A549 (cell line): ENCODE data around the gene SLC29A3. TPM values are rescaled to one million over a fixed set of nuclear protein-coding genes. Genes with fewer than 3 reads are reported as not detected.

Experiments used
- ATAC-seq, 2 experiments: fragments of 200-7000 bp in 1 of 2; fragments of >200 bp in 1 of 2; cut with Nextera tagmentation in 1 of 2; cut with Tn5 transposase in 1 of 2; 3 replicates each; pipeline versions ENCODE4 v1.8.0 to v1.9.1; 2018 to 2020; ENCODE audit warnings: mild to moderate bottlenecking in 1 of 2, moderate library complexity in 1 of 2
- CTCF ChIA-PET: fragments of 300-600 bp; sonication (Branson Sonifier 250); formaldehyde crosslinking; extraction: SDS; loops from one replicate; lab custom pipeline; 2021; ENCODE audit warnings: antibody characterized with exemption, inconsistent platforms; lab: Yijun Ruan, JAX
- POLR2A ChIA-PET: fragments of 350-600 bp; formaldehyde crosslinking; extraction: SDS; loops from one replicate; lab custom pipeline; 2021; ENCODE audit warnings: antibody characterized with exemption, inconsistent platforms; lab: Yijun Ruan, JAX
- DNase-seq, 2 experiments: peaks; one replicate each; pipeline versions ENCODE4 v3.0.0 to v3.0.0-alpha.2; 2011 to 2016; ENCODE audit warnings: low read depth in 1 of 2, low spot score in 1 of 2
- FAIRE-seq: peaks from 2 replicates; lab custom pipeline; 2011; peaks lifted over from hg19 to GRCh38; lab: Jason Lieb, UNC
- H3K27ac ChIP-seq, 2 experiments: fragments of >200 bp; sonication (Bioruptor Twin); formaldehyde crosslinking; 3 replicates each; pipeline ENCODE4 v1.5.1; 2016 to 2017
- H3K4me1 ChIP-seq: fragments of >200 bp; sonication (Bioruptor Twin); formaldehyde crosslinking; 3 replicates; pipeline ENCODE4 v1.6.1; 2016
- H3K4me2 ChIP-seq: fragments of >200 bp; sonication (Bioruptor Twin); formaldehyde crosslinking; 3 replicates; pipeline ENCODE4 v1.6.1; 2016
- H3K4me3 ChIP-seq: fragments of >200 bp; sonication (Bioruptor Twin); formaldehyde crosslinking; 3 replicates; pipeline ENCODE4 v1.5.1; 2016
- H3K9me3 ChIP-seq: fragments of >200 bp; sonication (Bioruptor Twin); formaldehyde crosslinking; 3 replicates; pipeline ENCODE4 v1.6.1; 2016
- CBX2 ChIP-seq: fragments of 200-600 bp; sonication (generic); IDR thresholded peaks from 2 replicates; pipeline ENCODE4 v1.6.1; 2016; ENCODE audit warnings: low read depth, mild to moderate bottlenecking, borderline replicate concordance
- FOSL2 ChIP-seq, 2 experiments: fragments of 450-650 bp in 1 of 2; fragments of >200 bp in 1 of 2; sonication (Bioruptor Twin) in 1 of 2; formaldehyde crosslinking; IDR thresholded peaks; 2 replicates each; pipeline versions ENCODE4 v1.5.0 to v1.6.1; 2016 to 2020; ENCODE audit warnings: mild to moderate bottlenecking in 1 of 2, moderate library complexity in 1 of 2
- FOXS1 ChIP-seq: fragments of 250-450 bp; sonication (Bioruptor Pico); IDR thresholded peaks from 2 replicates; pipeline ENCODE4 v1.5.0; 2020; ENCODE audit warnings: mild to moderate bottlenecking, moderate library complexity
- HDAC2 ChIP-seq: fragments of 200-600 bp; sonication (generic); IDR thresholded peaks from 2 replicates; pipeline ENCODE4 v1.6.1; 2016
- JUN ChIP-seq, 2 experiments: fragments of >200 bp; sonication (Bioruptor Twin); formaldehyde crosslinking; IDR thresholded peaks; 2 replicates in 1 of 2; 3 replicates in 1 of 2; pipeline ENCODE4 v1.6.1; 2016 to 2017
- JUNB ChIP-seq: fragments of >200 bp; sonication (Bioruptor Twin); formaldehyde crosslinking; IDR thresholded peaks from 2 replicates; pipeline ENCODE4 v1.6.1; 2016
- MAFK ChIP-seq: fragments of 450-650 bp; IDR thresholded peaks from 2 replicates; pipeline ENCODE4 v1.6.1; 2014; ENCODE audit not compliant: partially characterized antibody
- MAX ChIP-seq: IDR thresholded peaks from 2 replicates; pipeline ENCODE4 v1.6.1; 2012
- POLR2AphosphoS2 ChIP-seq: conservative IDR thresholded peaks from 2 replicates; pipeline ENCODE4 v1.6.1; 2012; ENCODE audit warnings: low read length, improper control_type of control experiment, inconsistent platforms
- REST ChIP-seq: fragments of 200-600 bp; sonication (generic); IDR thresholded peaks from 2 replicates; pipeline ENCODE4 v1.6.1; 2016; ENCODE audit warnings: antibody characterized with exemption, mild to moderate bottlenecking, moderate library complexity
- RFX5 ChIP-seq: fragments of 450-650 bp; IDR thresholded peaks from 2 replicates; pipeline ENCODE4 v1.7.1; 2014; ENCODE audit warnings: antibody characterized with exemption, mild to moderate bottlenecking, moderate library complexity
- SMC3 ChIP-seq: fragments of >200 bp; sonication (Bioruptor Twin); formaldehyde crosslinking; IDR thresholded peaks from 3 replicates; pipeline ENCODE4 v1.6.1; 2018; ENCODE audit warnings: inconsistent platforms
- TFCP2L1 ChIP-seq: fragments of 250-450 bp; sonication (Bioruptor Pico); IDR thresholded peaks from 2 replicates; pipeline ENCODE4 v1.5.0; 2021; ENCODE audit warnings: mild to moderate bottlenecking
- TP53 ChIP-seq: fragments of 250-450 bp; sonication (Bioruptor Pico); IDR thresholded peaks from 2 replicates; pipeline ENCODE4 v1.5.0; 2021; ENCODE audit warnings: mild to moderate bottlenecking, moderate library complexity
- ZC3H11A ChIP-seq: fragments of 450-650 bp; IDR thresholded peaks from 2 replicates; pipeline ENCODE4 v1.6.1; 2014; ENCODE audit warnings: antibody characterized with exemption, mild to moderate bottlenecking
- WGBS: methylation state at CpG from one replicate; pipeline ENCODE4 v1.1.6; 2017; ENCODE audit errors: missing lambda C conversion rate; 5-methylcytosine and 5-hydroxymethylcytosine counted together
- polyA plus RNA-seq, 4 experiments: library from polyadenylated mRNA; depleted of rRNA in 3 of 4; stranded (reverse); fragments of >200 nt; fragmentation: RNase III in 1 of 4; extraction: RNeasy Plus Mini Kit Qiagen cat#74134 plus additional on column Dnase treatment in 1 of 4; gene quantifications; 2 replicates in 3 of 4; 3 replicates in 1 of 4; pipeline ENCODE4 v1.2.3, GENCODE V29; 2011 to 2017
- TF ChIP-seq, protein P1 (sequence below): IDR thresholded peaks from 2 replicates; pipeline ENCODE4 v1.6.1; 2012; ENCODE audit warnings: low read depth, borderline replicate concordance

Gene SLC29A3
- polyA plus RNA-seq, 2 of the 4 experiments (the other 2 are of a cell fraction) = 7.2 to 11.4 TPM

DNA sequence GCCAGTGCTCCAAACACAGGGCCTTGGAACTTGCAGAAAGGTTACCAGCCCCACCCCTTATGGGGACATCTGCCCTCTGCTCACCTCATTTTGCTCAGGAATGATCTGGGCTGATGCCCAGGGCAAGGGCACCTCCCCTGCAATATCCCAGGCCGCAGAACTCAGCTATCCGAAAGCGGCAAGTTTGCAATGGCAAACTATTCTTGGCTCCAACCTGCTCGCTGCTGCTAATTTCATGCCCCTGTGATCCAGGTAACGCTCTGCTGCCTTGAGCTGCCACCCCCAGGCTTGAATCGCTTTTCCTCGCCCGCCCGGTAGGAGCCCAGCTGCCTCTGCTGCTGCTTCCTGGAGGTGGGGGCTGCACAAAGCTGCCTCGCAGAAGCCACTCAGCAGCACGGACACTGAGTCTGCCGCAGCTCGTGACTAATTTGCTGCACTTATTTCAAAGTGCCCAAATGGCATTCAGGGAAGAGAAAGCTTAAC lies 18.2 kb downstream of the SLC29A3 start:
- WGBS = 90% methylated on average over 12 of the region's 13 CpGs
- no peak for ATAC-seq
- Histone ChIP-seq H3K4me3 (no peak overlapping the region), H3K9me3 (no peaks in the 10 kb centered on the region), H3K4me2 (peak overlapping the region; percentile 37; the same call in 1 of the 3 replicates)
- CTCF ChIA-PET = interaction anchor here (0.5 to 44.0 kb wide), 7 partner anchors 11 to 805 kb away, joined by 3 to 977 read pairs (median 5); partner anchors contain the start of genes CDH23 and SLC29A3
- TF ChIP-seq FOSL2 (IDR thresholded peaks at IDR 0.05) = no peak
- no peak for TF ChIP-seq FOSL2 (CRISPR knock-in tag; IDR thresholded peaks at IDR 0.05)
- no peak for TF ChIP-seq TFCP2L1 (CRISPR knock-in tag)
- TF ChIP-seq, protein P1, sequence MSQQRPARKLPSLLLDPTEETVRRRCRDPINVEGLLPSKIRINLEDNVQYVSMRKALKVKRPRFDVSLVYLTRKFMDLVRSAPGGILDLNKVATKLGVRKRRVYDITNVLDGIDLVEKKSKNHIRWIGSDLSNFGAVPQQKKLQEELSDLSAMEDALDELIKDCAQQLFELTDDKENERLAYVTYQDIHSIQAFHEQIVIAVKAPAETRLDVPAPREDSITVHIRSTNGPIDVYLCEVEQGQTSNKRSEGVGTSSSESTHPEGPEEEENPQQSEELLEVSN = no peak
- TF ChIP-seq JUN (IDR thresholded peaks at IDR 0.05) = no peak
- TF ChIP-seq MAFK = no peak
- TF ChIP-seq RFX5 = no peak
- no peak for TF ChIP-seq POLR2AphosphoS2
- TF ChIP-seq HDAC2 = no peak
- no peak for TF ChIP-seq FOXS1
- no peak for TF ChIP-seq JUNB
- TF ChIP-seq CBX2 = no peak
- TF ChIP-seq TP53 (CRISPR knock-in tag) = no peak
- no peak for TF ChIP-seq SMC3
- no peak for TF ChIP-seq REST
- TF ChIP-seq ZC3H11A = no peak
- TF ChIP-seq, all 56 proteins: peak for 0
- Histone ChIP-seq H3K4me1 (peaks cover 90% of the 10 kb centered on the region), H3K27ac (peak overlapping the region; percentile 61 to 79)
- FAIRE-seq (no peak), DNase-seq (no peak)
- POLR2A ChIA-PET = no interaction called here

DNA sequence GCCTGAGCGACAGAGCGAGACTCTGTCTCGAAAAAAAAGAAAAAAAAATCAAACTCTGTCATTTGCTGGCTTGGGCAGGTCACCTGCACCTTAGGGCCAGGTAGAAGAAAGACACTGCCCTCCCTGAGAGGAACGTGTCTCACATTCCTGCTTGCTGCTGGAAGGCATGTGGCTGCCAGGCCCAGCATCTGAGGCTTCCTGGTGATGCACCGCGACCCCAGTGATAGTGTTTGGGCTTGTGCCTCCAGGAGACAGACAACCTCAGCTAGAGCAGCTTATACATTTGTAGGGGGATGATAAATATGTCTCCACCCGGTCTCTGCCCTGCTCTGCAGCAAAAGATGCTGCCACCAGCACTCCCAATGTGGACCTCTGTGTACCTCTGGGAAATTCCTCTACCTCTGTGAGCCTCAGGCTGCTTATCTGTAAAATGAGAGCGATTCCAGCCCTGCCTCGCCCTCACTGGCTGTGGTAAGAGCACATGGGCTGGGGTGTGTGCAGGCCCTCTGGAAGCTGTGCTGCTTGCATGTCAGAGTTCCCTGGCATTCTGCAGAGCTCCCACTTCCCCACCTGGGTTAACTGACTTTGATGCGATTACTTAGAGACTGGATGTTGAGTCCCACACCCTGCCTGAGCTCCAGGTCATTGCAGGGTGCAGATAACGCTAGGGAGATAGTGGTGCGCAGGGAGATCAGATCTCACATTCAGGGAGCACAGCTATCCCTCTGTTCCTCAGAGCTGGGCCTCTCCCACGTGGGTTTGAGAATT lies 19.9 kb downstream of the SLC29A3 start:
- DNase-seq = no peak
- peaks cover 92% of the 10 kb centered on the region for H3K4me1 ChIP-seq
- no peak for TF ChIP-seq JUNB
- peak; percentile 51; the same call in 1 of the 2 replicates for TF ChIP-seq MAX
- TF ChIP-seq, all 56 proteins: peak for 1
- 80% methylated on average over 13 of the region's 13 CpGs for WGBS
- ChIA-PET CTCF (interaction anchor here (0.6 to 44.0 kb wide), 9 partner anchors 9 to 368 kb away, joined by 3 to 977 read pairs (median 5); partner anchors contain the start of genes CDH23 and SLC29A3), POLR2A (interaction anchor here (1.8 kb wide), 1 partner anchor 38 kb away, joined by 8 read pairs; no protein-coding TSS in a partner anchor)
- Histone ChIP-seq H3K9me3 (no peaks in the 10 kb centered on the region), H3K4me2 (peak overlapping the region; percentile 70), H3K4me3 (no peak overlapping the region), H3K27ac (peak overlapping the region; percentile 80 to 92)
- ATAC-seq (peak; percentile 12 to 16; a peak in 3 of 6 replicates), FAIRE-seq (no peak)
